T47D (cell line): ENCODE data around the gene TBCK.

Experiments used
- DNase-seq, 2 experiments: peaks; one replicate each; pipeline versions ENCODE4 v3.0.0 to v3.0.0-alpha.2; 2011 to 2012; ENCODE audit warnings: low read depth in 1 of 2, low spot score in 1 of 2
- JUND ChIP-seq: IDR thresholded peaks from 2 replicates; pipeline ENCODE4 v1.6.1; 2012; ENCODE audit warnings: low read depth
- in situ Hi-C: cut with HindIII; loops from 2 replicates; pipeline ENCODE4 v1.10.0; 2016; ENCODE audit warnings: low sequenced_read_pairs, low pct_unique_long_range_greater_than_20kb

Gene TBCK

GRCh38 chr4:106056914-106057313, 259.1 kb downstream of the TBCK start:
- no peak for DNase-seq
- no peak for TF ChIP-seq JUND
- in situ Hi-C loops = no loop called here

GRCh38 chr4:106051514-106051913, 264.5 kb downstream of the TBCK start:
- TF ChIP-seq JUND = no peak
- no peak for DNase-seq
- in situ Hi-C loops = no loop called here

GRCh38 chr4:106049490-106049889, 266.5 kb downstream of the TBCK start:
- DNase-seq = no peak
- in situ Hi-C loops = no loop called here

GRCh38 chr4:106048250-106048971, 267.6 kb downstream of the TBCK start:
- no peak for DNase-seq
- TF ChIP-seq JUND = no peak
- in situ Hi-C loops = no loop called here

More at GRCh38 chr4:106049490-106049889, 266.5 kb downstream of the TBCK start:
- TF ChIP-seq JUND = no peak

GRCh38 chr4:106046083-106046482, 269.9 kb downstream of the TBCK start:
- no peak for DNase-seq
- in situ Hi-C loops = no loop called here

GRCh38 chr4:106041294-106042002, 274.6 kb downstream of the TBCK start:
- in situ Hi-C loops = no loop called here
- no peak for DNase-seq
- TF ChIP-seq JUND = no peak

More at GRCh38 chr4:106046083-106046482, 269.9 kb downstream of the TBCK start:
- no peak for TF ChIP-seq JUND

- in situ Hi-C loops = no loop called here
- DNase-seq = no peak
- no peak for TF ChIP-seq JUND
Observed at GRCh38 chr4:106039796-106040195, 276.2 kb downstream of the TBCK start.

GRCh38 chr4:106038908-106039307, 277.1 kb downstream of the TBCK start:
- no peak for DNase-seq
- in situ Hi-C loops = no loop called here
- no peak for TF ChIP-seq JUND

GRCh38 chr4:106038012-106038411, 278.0 kb downstream of the TBCK start:
- no peak for TF ChIP-seq JUND
- in situ Hi-C loops = no loop called here
- DNase-seq = peak in 1 of 2 experiments; percentile 61

- DNase-seq = no peak
- in situ Hi-C loops = no loop called here
- TF ChIP-seq JUND = no peak
Observed at GRCh38 chr4:106036848-106037247, 279.2 kb downstream of the TBCK start.

GRCh38 chr4:106036334-106036733, 279.7 kb downstream of the TBCK start:
- in situ Hi-C loops = no loop called here
- no peak for TF ChIP-seq JUND
- no peak for DNase-seq

- no peak for TF ChIP-seq JUND
- DNase-seq = no peak
- in situ Hi-C loops = no loop called here
Observed at GRCh38 chr4:106035204-106035603, 280.8 kb downstream of the TBCK start.

GRCh38 chr4:106034751-106035150, 281.3 kb downstream of the TBCK start:
- TF ChIP-seq JUND = no peak
- in situ Hi-C loops = no loop called here

More at GRCh38 chr4:106034751-106035150, 281.3 kb downstream of the TBCK start:
- no peak for DNase-seq
